Smooth muscle cell (in vitro differentiated cells): ENCODE results near the gene SRRT. TPM values are rescaled to one million over a fixed set of nuclear protein-coding genes. Genes with fewer than 3 reads are reported as not detected.
"Not testable (repeated sequence)": the region's sequence is repeated elsewhere in the genome, so short reads cannot be mapped to it uniquely, and the experiment has no call there.

Experiments used
- DNase-seq: peaks from one replicate; lab custom pipeline; 2025; ENCODE audit not compliant: unreplicated experiment; lab: John Stamatoyannopoulos, UW
- H2AFZ ChIP-seq: fragments of 200-600 bp; sonication (generic); 2 replicates; pipeline ENCODE4 v1.6.0; 2016; ENCODE audit warnings: antibody characterized with exemption, low read depth, mild to moderate bottlenecking
- H3F3A ChIP-seq: fragments of 200-600 bp; sonication (generic); 2 replicates; pipeline ENCODE4 v1.6.0; 2017; ENCODE audit warnings: antibody characterized with exemption, low read depth
- H3K27ac ChIP-seq: fragments of 200-600 bp; sonication (generic); 2 replicates; pipeline ENCODE4 v1.5.1; 2016; ENCODE audit warnings: low read depth, mild to moderate bottlenecking
- H3K27me3 ChIP-seq: fragments of 200-600 bp; sonication (generic); 2 replicates; pipeline ENCODE4 v1.6.1; 2016; ENCODE audit warnings: low read depth, mild to moderate bottlenecking
- H3K36me3 ChIP-seq: fragments of 200-600 bp; sonication (generic); 2 replicates; pipeline ENCODE4 v1.5.1; 2016; ENCODE audit warnings: low read depth
- H3K4me1 ChIP-seq: fragments of 200-600 bp; sonication (generic); 2 replicates; pipeline ENCODE4 v1.5.1; 2016; ENCODE audit warnings: low read depth
- H3K4me2 ChIP-seq: fragments of 200-600 bp; sonication (generic); 2 replicates; pipeline ENCODE4 v1.6.0; 2016; ENCODE audit warnings: mild to moderate bottlenecking
- H3K4me3 ChIP-seq: fragments of 200-600 bp; sonication (generic); 2 replicates; pipeline ENCODE4 v1.5.1; 2016; ENCODE audit warnings: mild to moderate bottlenecking
- H3K79me2 ChIP-seq: fragments of 200-600 bp; sonication (generic); 2 replicates; pipeline ENCODE4 v1.6.0; 2016; ENCODE audit warnings: low read depth, mild to moderate bottlenecking
- H3K9ac ChIP-seq: fragments of 200-600 bp; sonication (generic); 2 replicates; pipeline ENCODE4 v1.6.0; 2016; ENCODE audit warnings: low read depth
- H3K9me3 ChIP-seq: fragments of 200-600 bp; sonication (generic); replicated peaks from 2 replicates; pipeline ENCODE4 v1.5.1; 2016; ENCODE audit warnings: low read depth
- H4K20me1 ChIP-seq: fragments of 200-600 bp; sonication (generic); 2 replicates; pipeline ENCODE4 v1.6.0; 2016; ENCODE audit warnings: low read depth
- WGBS: methylation state at CpG from one replicate; pipeline ENCODE4 v1.1.7; 2016; ENCODE audit warnings: low lambda C conversion rate; 5-methylcytosine and 5-hydroxymethylcytosine counted together
- polyA plus RNA-seq: library from polyadenylated mRNA; unstranded; fragments of >200 nt; fragmentation: Nextera tagmentation; extraction: Ambion mirVana; gene quantifications from 2 replicates; pipeline ENCODE4 v1.2.1, GENCODE V29; 2016
- total RNA-seq: library from RNA; depleted of rRNA; stranded (reverse); fragments of >200 nt; gene quantifications from 2 replicates; pipeline ENCODE4 v1.2.3, GENCODE V29; 2014
- TF ChIP-seq, protein P1 (sequence below): fragments of 200-600 bp; sonication (generic); IDR thresholded peaks from 2 replicates; pipeline ENCODE4 v1.5.1; 2017; ENCODE audit warnings: borderline replicate concordance, mild to moderate bottlenecking, antibody characterized with exemption; ENCODE audit not compliant: insufficient read depth, poor library complexity, severe bottlenecking

Gene SRRT
- total and polyA plus RNA-seq, 2 experiments from 2014 or later, result 32.1 to 63.6 TPM

DNA sequence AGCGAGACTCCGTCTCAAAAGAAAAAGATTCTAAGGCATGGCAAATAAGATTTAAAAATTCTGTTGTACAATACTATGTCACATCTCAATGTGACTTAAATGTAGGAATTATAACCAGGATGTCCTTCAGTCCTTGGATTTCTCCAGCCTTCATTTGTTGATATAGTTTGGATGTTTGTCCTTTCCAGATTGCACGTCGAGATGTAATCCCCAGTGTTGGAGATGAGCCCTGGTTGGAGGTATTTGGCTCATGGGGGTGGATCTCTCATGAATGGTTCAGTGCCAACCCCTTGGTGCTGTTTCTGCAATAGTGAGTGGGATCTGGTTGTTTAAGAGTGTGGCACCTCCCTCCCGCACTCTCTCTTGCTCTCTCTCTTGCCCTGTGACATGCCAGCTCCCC lies 33.6 kb downstream of the SRRT start:
- Histone ChIP-seq H3K4me3 (no peak overlapping the region), H3K36me3 (no peaks in the 10 kb centered on the region), H4K20me1 (no peaks in the 10 kb centered on the region), H3K4me2 (no peak overlapping the region), H3K9me3 (no peaks in the 10 kb centered on the region), H3K79me2 (no peaks in the 10 kb centered on the region), H3K27ac (no peak overlapping the region), H3K27me3 (no peaks in the 10 kb centered on the region), H3F3A (no peaks in the 10 kb centered on the region), H2AFZ (no peak overlapping the region), H3K4me1 (no peaks in the 10 kb centered on the region), H3K9ac (no peak overlapping the region)
- TF ChIP-seq, protein P1, sequence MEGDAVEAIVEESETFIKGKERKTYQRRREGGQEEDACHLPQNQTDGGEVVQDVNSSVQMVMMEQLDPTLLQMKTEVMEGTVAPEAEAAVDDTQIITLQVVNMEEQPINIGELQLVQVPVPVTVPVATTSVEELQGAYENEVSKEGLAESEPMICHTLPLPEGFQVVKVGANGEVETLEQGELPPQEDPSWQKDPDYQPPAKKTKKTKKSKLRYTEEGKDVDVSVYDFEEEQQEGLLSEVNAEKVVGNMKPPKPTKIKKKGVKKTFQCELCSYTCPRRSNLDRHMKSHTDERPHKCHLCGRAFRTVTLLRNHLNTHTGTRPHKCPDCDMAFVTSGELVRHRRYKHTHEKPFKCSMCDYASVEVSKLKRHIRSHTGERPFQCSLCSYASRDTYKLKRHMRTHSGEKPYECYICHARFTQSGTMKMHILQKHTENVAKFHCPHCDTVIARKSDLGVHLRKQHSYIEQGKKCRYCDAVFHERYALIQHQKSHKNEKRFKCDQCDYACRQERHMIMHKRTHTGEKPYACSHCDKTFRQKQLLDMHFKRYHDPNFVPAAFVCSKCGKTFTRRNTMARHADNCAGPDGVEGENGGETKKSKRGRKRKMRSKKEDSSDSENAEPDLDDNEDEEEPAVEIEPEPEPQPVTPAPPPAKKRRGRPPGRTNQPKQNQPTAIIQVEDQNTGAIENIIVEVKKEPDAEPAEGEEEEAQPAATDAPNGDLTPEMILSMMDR, result no peak
- 95% methylated on average over 5 of the region's 5 CpGs for WGBS
- no peak for DNase-seq

DNA sequence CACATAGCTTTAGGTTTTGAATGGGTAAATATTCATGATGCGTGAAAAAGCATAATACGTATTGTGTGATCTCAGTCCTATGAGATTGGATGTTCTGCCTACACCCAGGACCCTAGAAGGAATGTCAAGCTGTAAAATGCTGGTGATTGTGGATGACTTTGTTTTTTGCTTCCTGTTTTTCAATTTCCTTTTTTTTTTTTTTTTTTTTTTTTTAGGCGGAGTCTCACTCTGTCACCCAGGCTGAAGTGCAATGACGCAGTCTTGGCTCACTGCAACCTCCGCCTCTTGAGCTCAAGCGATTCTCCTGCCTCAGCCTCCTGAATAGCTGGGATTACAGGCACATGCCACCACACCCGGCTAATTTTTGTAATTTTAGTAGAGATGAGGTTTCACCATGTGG lies 35.5 kb downstream of the SRRT start:
- H3K36me3 ChIP-seq, H3K4me2 ChIP-seq, H4K20me1 ChIP-seq, H3K79me2 ChIP-seq, H3F3A ChIP-seq, H3K9ac ChIP-seq, H3K9me3 ChIP-seq, H3K4me3 ChIP-seq, H3K27me3 ChIP-seq, H2AFZ ChIP-seq, H3K27ac ChIP-seq, H3K4me1 ChIP-seq, DNase-seq: not testable (repeated sequence)
- 87% methylated on average over 6 of the region's 7 CpGs for WGBS

DNA sequence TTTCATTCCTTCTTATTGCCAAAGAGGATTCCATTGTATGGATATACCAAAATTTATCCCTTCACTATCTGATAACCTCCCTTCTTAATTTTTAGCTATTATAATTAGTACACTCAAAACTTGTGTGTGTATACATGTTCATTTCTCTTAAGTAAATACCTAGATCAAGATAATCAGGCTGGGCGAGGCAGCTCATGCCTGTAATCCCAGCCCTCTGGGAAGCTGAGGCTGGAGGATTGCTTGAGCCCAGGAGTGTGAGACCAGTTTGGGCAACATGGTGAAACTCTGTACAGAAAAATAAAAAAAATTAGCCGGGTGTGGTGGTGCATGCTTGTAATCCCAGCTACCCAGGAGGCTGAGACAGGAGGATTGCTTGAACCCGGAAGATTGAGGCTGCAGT lies 36.6 kb downstream of the SRRT start:
- Histone ChIP-seq H4K20me1 (no peaks in the 10 kb centered on the region), H3K79me2 (no peaks in the 10 kb centered on the region), H3F3A (no peaks in the 10 kb centered on the region), H3K27me3 (no peaks in the 10 kb centered on the region), H3K27ac (no peak overlapping the region), H3K4me1 (no peaks in the 10 kb centered on the region), H3K4me2 (no peak overlapping the region), H3K4me3 (no peak overlapping the region), H3K9me3 (no peaks in the 10 kb centered on the region), H3K36me3 (no peaks in the 10 kb centered on the region), H3K9ac (no peak overlapping the region), H2AFZ (no peak overlapping the region)
- TF ChIP-seq, protein P1, result no peak
- WGBS, result 85% methylated on average over 3 of the region's 3 CpGs
- DNase-seq, result no peak

DNA sequence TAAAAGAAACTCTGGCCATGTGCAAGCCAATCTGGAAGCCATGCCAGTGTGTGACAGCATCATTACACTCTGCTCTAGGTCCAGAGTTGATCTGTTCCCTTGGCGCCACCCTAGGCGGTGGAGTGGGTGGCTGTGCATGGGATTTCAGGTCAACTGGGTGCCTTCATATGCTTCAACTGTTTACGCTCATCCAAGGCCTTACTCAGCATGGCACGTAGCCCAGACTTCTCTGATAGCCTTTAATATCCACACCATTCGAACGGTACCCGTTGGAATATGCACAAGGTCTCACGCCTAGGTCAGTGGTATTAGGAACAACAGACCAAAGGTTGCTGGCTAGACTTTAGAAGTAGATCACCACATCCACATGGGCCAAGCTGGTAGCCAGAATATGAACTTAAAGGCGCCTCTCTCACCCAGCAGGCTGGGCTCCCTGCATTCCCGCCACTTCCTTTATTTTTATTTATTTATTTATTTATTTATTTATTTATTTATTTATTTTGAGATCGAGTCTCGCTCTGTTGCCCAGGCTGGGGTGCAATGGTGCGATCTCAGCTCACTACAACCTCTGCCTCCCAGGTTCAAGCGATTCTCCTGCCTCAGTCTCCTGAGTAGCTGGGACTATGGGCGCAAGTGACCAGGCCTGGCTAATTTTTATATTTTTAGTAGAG lies 39.4 kb downstream of the SRRT start:
- no peaks in the 10 kb centered on the region for H3K79me2 ChIP-seq
- no peaks in the 10 kb centered on the region for H3K9me3 ChIP-seq
- H3K27ac ChIP-seq, result no peak overlapping the region
- H3K27me3 ChIP-seq, result no peaks in the 10 kb centered on the region
- H4K20me1 ChIP-seq, result no peaks in the 10 kb centered on the region
- TF ChIP-seq, protein P1, result no peak
- H3F3A ChIP-seq, result no peaks in the 10 kb centered on the region
- no peak overlapping the region for H2AFZ ChIP-seq
- DNase-seq, result no peak
- H3K9ac ChIP-seq, result no peak overlapping the region
- 89% methylated on average over 15 of the region's 15 CpGs for WGBS
- H3K4me2 ChIP-seq, result no peak overlapping the region
- no peaks in the 10 kb centered on the region for H3K36me3 ChIP-seq
- H3K4me3 ChIP-seq, result no peak overlapping the region
- H3K4me1 ChIP-seq, result no peaks in the 10 kb centered on the region
